Thyroid gland (tissue), 4 donors: Measurements from ENCODE around the gene CLK4.

ENCODE experiments used
- CTCF ChIP-seq, 6 experiments: fragments of 200-600 bp in 3 of 6; fragments of 450-650 bp in 3 of 6; sonication (generic) in 3 of 6; IDR thresholded peaks; one replicate each; pipeline ENCODE4 v1.5.1; 2016 to 2019; ENCODE audit warnings: antibody characterized with exemption in 6 of 6, mild to moderate bottlenecking in 2 of 6, inconsistent platforms in 1 of 6, moderate library complexity in 1 of 6
- POLR2A ChIP-seq, 2 donors: fragments of 450-650 bp; IDR thresholded peaks; one replicate each; pipeline ENCODE4 v1.6.1; 2017; ENCODE audit warnings: antibody characterized with exemption in 2 of 2, mild to moderate bottlenecking in 2 of 2, moderate library complexity in 1 of 2

GRCh38 chr5:178667688-178668087 is 40.8 kb upstream of the CLK4 start:
- TF ChIP-seq CTCF (IDR thresholded peaks at IDR 0.05) (no peak), POLR2A (IDR thresholded peaks at IDR 0.05) (no peak)
